ENCODE results near the gene DAND5. TPM values are rescaled to one million over a fixed set of nuclear protein-coding genes. Genes with fewer than 3 reads are reported as not detected.

Gene DAND5
- total and polyA plus RNA-seq, 2 of the 13 experiments (the other 11 are each of a cell fraction or from before 2014, with no cell fraction given), result 0.04 TPM; not detected in 1

DNA sequence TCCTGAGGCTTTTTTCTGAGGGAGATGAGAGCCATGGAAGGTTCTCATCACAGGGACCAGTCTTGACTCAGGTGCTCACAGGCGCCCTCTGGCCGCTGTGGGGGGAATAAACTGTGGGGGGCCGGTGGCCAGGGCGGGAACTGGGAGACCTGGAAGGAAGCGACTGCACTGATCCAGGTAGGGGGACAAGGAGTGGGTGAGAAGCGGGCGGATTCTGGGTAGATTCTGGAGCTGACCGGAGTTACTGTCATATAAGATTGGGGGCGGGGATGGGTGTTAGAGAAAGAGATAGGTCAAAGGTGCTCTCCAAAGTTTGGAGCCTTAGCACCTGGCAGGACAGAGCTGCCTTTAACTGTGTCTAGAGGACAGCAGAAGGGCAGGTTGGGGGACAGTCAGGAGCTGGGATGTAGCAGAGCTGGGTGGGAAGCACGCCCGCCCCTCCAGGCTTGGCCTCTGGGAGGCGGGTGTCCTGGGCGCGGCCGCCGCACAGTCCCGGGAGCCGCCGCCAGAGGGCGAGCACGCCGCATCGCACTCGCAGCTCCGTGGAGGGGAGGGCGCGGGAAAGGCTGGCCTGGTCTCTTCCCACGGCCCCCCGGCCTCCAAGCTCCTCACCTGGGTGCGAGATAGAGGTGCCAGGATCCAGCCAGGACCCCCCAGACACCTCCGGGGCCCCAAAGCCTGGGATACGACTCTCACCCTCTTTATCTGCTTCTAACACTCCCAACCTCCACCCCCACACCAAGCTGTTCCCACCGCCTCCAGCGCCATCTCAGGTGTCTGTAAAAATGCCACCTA is 4.2 kb upstream of the DAND5 start (continued):
- TF ChIP-seq, protein P1, sequence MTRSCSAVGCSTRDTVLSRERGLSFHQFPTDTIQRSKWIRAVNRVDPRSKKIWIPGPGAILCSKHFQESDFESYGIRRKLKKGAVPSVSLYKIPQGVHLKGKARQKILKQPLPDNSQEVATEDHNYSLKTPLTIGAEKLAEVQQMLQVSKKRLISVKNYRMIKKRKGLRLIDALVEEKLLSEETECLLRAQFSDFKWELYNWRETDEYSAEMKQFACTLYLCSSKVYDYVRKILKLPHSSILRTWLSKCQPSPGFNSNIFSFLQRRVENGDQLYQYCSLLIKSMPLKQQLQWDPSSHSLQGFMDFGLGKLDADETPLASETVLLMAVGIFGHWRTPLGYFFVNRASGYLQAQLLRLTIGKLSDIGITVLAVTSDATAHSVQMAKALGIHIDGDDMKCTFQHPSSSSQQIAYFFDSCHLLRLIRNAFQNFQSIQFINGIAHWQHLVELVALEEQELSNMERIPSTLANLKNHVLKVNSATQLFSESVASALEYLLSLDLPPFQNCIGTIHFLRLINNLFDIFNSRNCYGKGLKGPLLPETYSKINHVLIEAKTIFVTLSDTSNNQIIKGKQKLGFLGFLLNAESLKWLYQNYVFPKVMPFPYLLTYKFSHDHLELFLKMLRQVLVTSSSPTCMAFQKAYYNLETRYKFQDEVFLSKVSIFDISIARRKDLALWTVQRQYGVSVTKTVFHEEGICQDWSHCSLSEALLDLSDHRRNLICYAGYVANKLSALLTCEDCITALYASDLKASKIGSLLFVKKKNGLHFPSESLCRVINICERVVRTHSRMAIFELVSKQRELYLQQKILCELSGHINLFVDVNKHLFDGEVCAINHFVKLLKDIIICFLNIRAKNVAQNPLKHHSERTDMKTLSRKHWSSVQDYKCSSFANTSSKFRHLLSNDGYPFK (CRISPR knock-in tag; IDR thresholded peaks at IDR 0.05; ENCODE audit: borderline replicate concordance), result peak; percentile 39; the same call in 1 of the 2 replicates
- TF ChIP-seq HOXA3 (CRISPR knock-in tag; IDR thresholded peaks at IDR 0.05) (peak; percentile 67; the same call in 1 of the 2 replicates), CHD2 (IDR thresholded peaks at IDR 0.05; ENCODE audit: low read depth, low read length) (no peak), ZFP37 (CRISPR knock-in tag; IDR thresholded peaks at IDR 0.05; ENCODE audit: borderline replicate concordance) (no peak), YEATS2 (CRISPR knock-in tag; IDR thresholded peaks at IDR 0.05; ENCODE audit: borderline replicate concordance) (0 out of 2 replicates have a peak, but pooled peaks have one; percentile 31), ZNF382 (CRISPR knock-in tag; IDR thresholded peaks at IDR 0.05; ENCODE audit: borderline replicate concordance) (no peak), HNRNPLL (IDR thresholded peaks at IDR 0.05; ENCODE audit: low read depth, low read length, poor library complexity, severe bottlenecking) (peak; percentile 41), ZMYM4 (CRISPR knock-in tag; IDR thresholded peaks at IDR 0.05) (no peak), ATRX (CRISPR knock-in tag; IDR thresholded peaks at IDR 0.05; ENCODE audit: borderline replicate concordance) (no peak), NBN (conservative IDR thresholded peaks at IDR 0.05) (no peak), NONO (IDR thresholded peaks at IDR 0.05) (no peak), NONO (CRISPR knock-in tag; conservative IDR thresholded peaks at IDR 0.05) (no peak; the same call in 1 of the 2 replicates), CC2D1A (CRISPR knock-in tag; IDR thresholded peaks at IDR 0.05) (no peak), PRMT3 (CRISPR knock-in tag; IDR thresholded peaks at IDR 0.05; ENCODE audit: borderline replicate concordance, low read depth) (no peak), HNRNPH1 (optimal IDR thresholded peaks at IDR 0.05; ENCODE audit: low read depth, low read length) (no peak), EED (CRISPR knock-in tag; IDR thresholded peaks at IDR 0.05) (no peak), ZNF124 (CRISPR knock-in tag; IDR thresholded peaks at IDR 0.05) (0 out of 2 replicates have a peak, but pooled peaks have one; percentile 49), SP1 (IDR thresholded peaks at IDR 0.05) (no peak), SP1 (CRISPR knock-in tag; IDR thresholded peaks at IDR 0.05) (peak; percentile 31; the same call in 1 of the 2 replicates)
- TF ChIP-seq, protein P2, sequence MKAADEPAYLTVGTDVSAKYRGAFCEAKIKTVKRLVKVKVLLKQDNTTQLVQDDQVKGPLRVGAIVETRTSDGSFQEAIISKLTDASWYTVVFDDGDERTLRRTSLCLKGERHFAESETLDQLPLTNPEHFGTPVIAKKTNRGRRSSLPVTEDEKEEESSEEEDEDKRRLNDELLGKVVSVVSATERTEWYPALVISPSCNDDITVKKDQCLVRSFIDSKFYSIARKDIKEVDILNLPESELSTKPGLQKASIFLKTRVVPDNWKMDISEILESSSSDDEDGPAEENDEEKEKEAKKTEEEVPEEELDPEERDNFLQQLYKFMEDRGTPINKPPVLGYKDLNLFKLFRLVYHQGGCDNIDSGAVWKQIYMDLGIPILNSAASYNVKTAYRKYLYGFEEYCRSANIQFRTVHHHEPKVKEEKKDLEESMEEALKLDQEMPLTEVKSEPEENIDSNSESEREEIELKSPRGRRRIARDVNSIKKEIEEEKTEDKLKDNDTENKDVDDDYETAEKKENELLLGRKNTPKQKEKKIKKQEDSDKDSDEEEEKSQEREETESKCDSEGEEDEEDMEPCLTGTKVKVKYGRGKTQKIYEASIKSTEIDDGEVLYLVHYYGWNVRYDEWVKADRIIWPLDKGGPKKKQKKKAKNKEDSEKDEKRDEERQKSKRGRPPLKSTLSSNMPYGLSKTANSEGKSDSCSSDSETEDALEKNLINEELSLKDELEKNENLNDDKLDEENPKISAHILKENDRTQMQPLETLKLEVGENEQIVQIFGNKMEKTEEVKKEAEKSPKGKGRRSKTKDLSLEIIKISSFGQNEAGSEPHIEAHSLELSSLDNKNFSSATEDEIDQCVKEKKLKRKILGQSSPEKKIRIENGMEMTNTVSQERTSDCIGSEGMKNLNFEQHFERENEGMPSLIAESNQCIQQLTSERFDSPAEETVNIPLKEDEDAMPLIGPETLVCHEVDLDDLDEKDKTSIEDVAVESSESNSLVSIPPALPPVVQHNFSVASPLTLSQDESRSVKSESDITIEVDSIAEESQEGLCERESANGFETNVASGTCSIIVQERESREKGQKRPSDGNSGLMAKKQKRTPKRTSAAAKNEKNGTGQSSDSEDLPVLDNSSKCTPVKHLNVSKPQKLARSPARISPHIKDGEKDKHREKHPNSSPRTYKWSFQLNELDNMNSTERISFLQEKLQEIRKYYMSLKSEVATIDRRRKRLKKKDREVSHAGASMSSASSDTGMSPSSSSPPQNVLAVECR (CRISPR knock-in tag; IDR thresholded peaks at IDR 0.05; ENCODE audit: borderline replicate concordance), result peak; percentile 52; the same call in 1 of the 2 replicates
- TF ChIP-seq, protein P3, sequence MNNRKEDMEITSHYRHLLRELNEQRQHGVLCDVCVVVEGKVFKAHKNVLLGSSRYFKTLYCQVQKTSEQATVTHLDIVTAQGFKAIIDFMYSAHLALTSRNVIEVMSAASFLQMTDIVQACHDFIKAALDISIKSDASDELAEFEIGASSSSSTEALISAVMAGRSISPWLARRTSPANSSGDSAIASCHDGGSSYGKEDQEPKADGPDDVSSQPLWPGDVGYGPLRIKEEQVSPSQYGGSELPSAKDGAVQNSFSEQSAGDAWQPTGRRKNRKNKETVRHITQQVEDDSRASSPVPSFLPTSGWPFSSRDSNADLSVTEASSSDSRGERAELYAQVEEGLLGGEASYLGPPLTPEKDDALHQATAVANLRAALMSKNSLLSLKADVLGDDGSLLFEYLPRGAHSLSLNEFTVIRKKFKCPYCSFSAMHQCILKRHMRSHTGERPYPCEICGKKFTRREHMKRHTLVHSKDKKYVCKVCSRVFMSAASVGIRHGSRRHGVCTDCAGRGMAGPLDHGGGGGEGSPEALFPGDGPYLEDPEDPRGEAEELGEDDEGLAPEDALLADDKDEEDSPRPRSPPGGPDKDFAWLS (CRISPR knock-in tag; IDR thresholded peaks at IDR 0.05; ENCODE audit: borderline replicate concordance), result no peak

Data from HepG2 (cell line).